ENCODE measurements around the gene GRIK1. TPM values are rescaled to one million over a fixed set of nuclear protein-coding genes. Genes with fewer than 3 reads are reported as not detected.

The GRIK1 gene
- total and polyA plus RNA-seq, 2 experiments from 2014 or later, result not detected

GRCh38 chr21:29800056-29800455 is 139.7 kb downstream of the GRIK1 start:
- TF ChIP-seq EZH2 (IDR thresholded peaks at IDR 0.05; ENCODE audit: insufficient read depth, poor library complexity, severe bottlenecking) (no peak), EZH2phosphoT487 (IDR thresholded peaks at IDR 0.05; ENCODE audit: insufficient read depth, low read depth) (no peak)
- in situ Hi-C loops (cut with MboI), result no loop called here
- Histone ChIP-seq H3K9ac (no peak overlapping the region), H3K27me3 (replicated peaks; ENCODE audit: insufficient read depth) (no peaks in the 10 kb centered on the region), H3K27ac (no peak overlapping the region), H3K79me2 (ENCODE audit: insufficient read depth) (no peaks in the 10 kb centered on the region), H4K20me1 (ENCODE audit: insufficient read depth) (no peaks in the 10 kb centered on the region), H3K4me3 (no peak overlapping the region), H3K9me2 (ENCODE audit: insufficient read depth) (no peaks in the 10 kb centered on the region), H3K4me1 (ENCODE audit: insufficient read depth) (no peaks in the 10 kb centered on the region), H3F3A (ENCODE audit: insufficient read depth) (no peaks in the 10 kb centered on the region), H3K36me3 (ENCODE audit: low read depth) (no peaks in the 10 kb centered on the region), H2AFZ (no peak overlapping the region), H3K9me3 (ENCODE audit: low read depth) (no peaks in the 10 kb centered on the region), H3K4me2 (ENCODE audit: unreplicated experiment) (no peak overlapping the region)
- WGBS, 2 experiments (ENCODE audit: low coverage in 1 of 2, low lambda C conversion rate in 2 of 2, missing lambda C conversion rate in 2 of 2), result 56 to 58% methylated on average over 3 of the region's 3 CpGs
- DNase-seq, result no peak

- Histone ChIP-seq H3K4me2 (ENCODE audit: unreplicated experiment) (no peak overlapping the region), H3K79me2 (ENCODE audit: insufficient read depth) (no peaks in the 10 kb centered on the region), H3K27ac (no peak overlapping the region), H3K9me3 (ENCODE audit: low read depth) (no peaks in the 10 kb centered on the region), H3K4me3 (no peak overlapping the region), H3K4me1 (ENCODE audit: insufficient read depth) (no peaks in the 10 kb centered on the region), H4K20me1 (ENCODE audit: insufficient read depth) (no peaks in the 10 kb centered on the region), H3K9me2 (ENCODE audit: insufficient read depth) (no peaks in the 10 kb centered on the region), H3K27me3 (replicated peaks; ENCODE audit: insufficient read depth) (no peaks in the 10 kb centered on the region), H3K9ac (no peak overlapping the region), H3F3A (ENCODE audit: insufficient read depth) (no peaks in the 10 kb centered on the region), H2AFZ (no peak overlapping the region), H3K36me3 (ENCODE audit: low read depth) (no peaks in the 10 kb centered on the region)
- TF ChIP-seq EZH2phosphoT487 (IDR thresholded peaks at IDR 0.05; ENCODE audit: insufficient read depth, low read depth) (no peak), EZH2 (IDR thresholded peaks at IDR 0.05; ENCODE audit: insufficient read depth, poor library complexity, severe bottlenecking) (no peak)
- no peak for DNase-seq
- 61 to 63% methylated on average over 3 of the region's 3 CpGs for WGBS, 2 experiments (ENCODE audit: low coverage in 1 of 2, low lambda C conversion rate in 2 of 2, missing lambda C conversion rate in 2 of 2)
- in situ Hi-C loops (cut with MboI), result loop anchor here (10.0 kb wide), 1 partner anchor 64 kb away; no protein-coding TSS in a partner anchor
Measured at GRCh38 chr21:29798840-29799239, 141.0 kb downstream of the GRIK1 start.

- in situ Hi-C loops (cut with MboI), result loop anchor here (10.0 kb wide), 1 partner anchor 62 kb away; no protein-coding TSS in a partner anchor
- no peaks in the 10 kb centered on the region for H3F3A ChIP-seq (ENCODE audit: insufficient read depth)
- H3K27me3 ChIP-seq (replicated peaks; ENCODE audit: insufficient read depth), result no peaks in the 10 kb centered on the region
- no peaks in the 10 kb centered on the region for H3K79me2 ChIP-seq (ENCODE audit: insufficient read depth)
- no peak overlapping the region for H2AFZ ChIP-seq
- no peak for DNase-seq
- TF ChIP-seq EZH2 (IDR thresholded peaks at IDR 0.05; ENCODE audit: insufficient read depth, poor library complexity, severe bottlenecking) (no peak), EZH2phosphoT487 (IDR thresholded peaks at IDR 0.05; ENCODE audit: insufficient read depth, low read depth) (no peak)
- no peaks in the 10 kb centered on the region for H3K9me3 ChIP-seq (ENCODE audit: low read depth)
- H3K4me2 ChIP-seq (ENCODE audit: unreplicated experiment), result no peak overlapping the region
- no peak overlapping the region for H3K27ac ChIP-seq
- no peaks in the 10 kb centered on the region for H4K20me1 ChIP-seq (ENCODE audit: insufficient read depth)
- H3K9ac ChIP-seq, result no peak overlapping the region
- no peaks in the 10 kb centered on the region for H3K9me2 ChIP-seq (ENCODE audit: insufficient read depth)
- no peak overlapping the region for H3K4me3 ChIP-seq
- H3K4me1 ChIP-seq (ENCODE audit: insufficient read depth), result no peaks in the 10 kb centered on the region
- 33 to 34% methylated on average over 3 of the region's 3 CpGs for WGBS, 2 experiments (ENCODE audit: low coverage in 1 of 2, low lambda C conversion rate in 2 of 2, missing lambda C conversion rate in 2 of 2)
- no peaks in the 10 kb centered on the region for H3K36me3 ChIP-seq (ENCODE audit: low read depth)
Measured at GRCh38 chr21:29797155-29797554, 142.6 kb downstream of the GRIK1 start.

- DNase-seq, result no peak
- WGBS, 2 experiments (ENCODE audit: low coverage in 1 of 2, low lambda C conversion rate in 2 of 2, missing lambda C conversion rate in 2 of 2), result 36% methylated on average over 4 of the region's 4 CpGs
- H3K9ac ChIP-seq, result no peak overlapping the region
Measured at GRCh38 chr21:29793712-29794111, 146.1 kb downstream of the GRIK1 start.

GRCh38 chr21:29789393-29789792 is 150.4 kb downstream of the GRIK1 start:
- H3K4me1 ChIP-seq (ENCODE audit: insufficient read depth), result no peaks in the 10 kb centered on the region
- TF ChIP-seq EZH2 (IDR thresholded peaks at IDR 0.05; ENCODE audit: insufficient read depth, poor library complexity, severe bottlenecking), result no peak
- no peak for TF ChIP-seq EZH2phosphoT487 (IDR thresholded peaks at IDR 0.05; ENCODE audit: insufficient read depth, low read depth)
- WGBS, 2 experiments (ENCODE audit: low coverage in 1 of 2, low lambda C conversion rate in 2 of 2, missing lambda C conversion rate in 2 of 2), result 73 to 80% methylated on average over 3 of the region's 3 CpGs
- no peak for DNase-seq
- no peaks in the 10 kb centered on the region for H3K9me2 ChIP-seq (ENCODE audit: insufficient read depth)
- H3K27ac ChIP-seq, result no peak overlapping the region
- no peaks in the 10 kb centered on the region for H4K20me1 ChIP-seq (ENCODE audit: insufficient read depth)
- H2AFZ ChIP-seq, result no peak overlapping the region
- H3K36me3 ChIP-seq (ENCODE audit: low read depth), result no peaks in the 10 kb centered on the region
- no peak overlapping the region for H3K9ac ChIP-seq
- H3K4me2 ChIP-seq (ENCODE audit: unreplicated experiment), result no peak overlapping the region
- no peaks in the 10 kb centered on the region for H3F3A ChIP-seq (ENCODE audit: insufficient read depth)
- no peaks in the 10 kb centered on the region for H3K79me2 ChIP-seq (ENCODE audit: insufficient read depth)
- H3K4me3 ChIP-seq, result no peak overlapping the region
- no peaks in the 10 kb centered on the region for H3K9me3 ChIP-seq (ENCODE audit: low read depth)
- in situ Hi-C loops (cut with MboI), result no loop called here
- no peaks in the 10 kb centered on the region for H3K27me3 ChIP-seq (replicated peaks; ENCODE audit: insufficient read depth)

More at GRCh38 chr21:29793712-29794111, 146.1 kb downstream of the GRIK1 start:
- Histone ChIP-seq H3K9me2 (ENCODE audit: insufficient read depth) (no peaks in the 10 kb centered on the region), H3K27me3 (replicated peaks; ENCODE audit: insufficient read depth) (no peaks in the 10 kb centered on the region), H4K20me1 (ENCODE audit: insufficient read depth) (no peaks in the 10 kb centered on the region), H3K4me2 (ENCODE audit: unreplicated experiment) (no peak overlapping the region), H3K79me2 (ENCODE audit: insufficient read depth) (no peaks in the 10 kb centered on the region), H3F3A (ENCODE audit: insufficient read depth) (no peaks in the 10 kb centered on the region), H2AFZ (no peak overlapping the region), H3K4me3 (no peak overlapping the region), H3K9me3 (ENCODE audit: low read depth) (no peaks in the 10 kb centered on the region), H3K4me1 (ENCODE audit: insufficient read depth) (no peaks in the 10 kb centered on the region), H3K27ac (no peak overlapping the region), H3K36me3 (ENCODE audit: low read depth) (no peaks in the 10 kb centered on the region)
- TF ChIP-seq EZH2 (IDR thresholded peaks at IDR 0.05; ENCODE audit: insufficient read depth, poor library complexity, severe bottlenecking) (no peak), EZH2phosphoT487 (IDR thresholded peaks at IDR 0.05; ENCODE audit: insufficient read depth, low read depth) (no peak)
- in situ Hi-C loops (cut with MboI), result loop anchor here (10.0 kb wide), 1 partner anchor 59 kb away; no protein-coding TSS in a partner anchor
